Epithelial cell of esophagus (primary cell): Measurements from ENCODE around the gene CKMT1A.
"Not testable (repeated sequence)": the region's sequence is repeated elsewhere in the genome, so short reads cannot be mapped to it uniquely, and the experiment has no call there.

ENCODE experiments used
- DNase-seq: peaks from one replicate; pipeline ENCODE4 v3.0.0; 2010; ENCODE audit warnings: low read depth
- H3K4me3 ChIP-seq: 2 replicates; pipeline ENCODE4 v1.5.1; 2011; ENCODE audit warnings: mild to moderate bottlenecking, low read length, control low read depth
- TF ChIP-seq, protein P1 (sequence below): IDR thresholded peaks from 2 replicates; pipeline ENCODE4 v1.5.1; 2011; ENCODE audit warnings: low read depth, mild to moderate bottlenecking, low read length, control low read depth, inconsistent platforms; ENCODE audit not compliant: insufficient read depth; ENCODE audit errors: missing control alignments

CKMT1A gene

DNA sequence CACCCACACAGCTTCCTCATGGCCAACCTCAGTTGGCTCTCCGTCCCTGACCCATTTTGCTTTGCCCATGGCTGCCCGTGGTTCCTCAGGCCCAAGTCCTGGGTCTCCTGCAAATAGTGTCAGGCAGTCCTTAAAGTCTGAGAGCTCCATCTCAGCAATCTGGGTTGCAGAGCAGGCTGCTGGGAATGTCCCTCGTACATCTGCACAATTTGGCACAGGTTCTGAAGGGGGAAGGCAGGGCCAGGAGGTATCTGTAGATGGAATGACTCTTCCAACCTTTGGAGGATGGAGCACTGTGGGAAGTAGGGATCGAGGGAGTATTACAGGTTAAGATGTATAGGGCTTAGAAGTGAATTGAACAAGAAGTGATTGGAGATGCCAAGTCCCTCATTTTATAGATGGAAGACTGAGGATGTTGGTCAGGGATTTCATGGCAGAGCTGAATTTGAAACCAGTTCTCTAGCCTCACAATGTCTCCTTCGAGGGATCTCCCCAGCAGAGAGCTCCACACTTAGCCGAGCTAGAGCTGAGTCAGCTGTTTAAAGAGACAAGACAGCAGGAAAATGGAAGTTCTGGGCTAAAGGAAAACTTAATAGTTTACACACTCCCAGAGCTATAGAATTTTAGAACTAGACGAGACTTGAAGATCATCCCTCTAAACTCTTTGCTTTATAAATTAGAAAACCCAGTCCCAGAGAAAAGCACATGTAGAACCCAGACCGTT lies 9.2 kb downstream of the CKMT1A start:
- TF ChIP-seq, protein P1, sequence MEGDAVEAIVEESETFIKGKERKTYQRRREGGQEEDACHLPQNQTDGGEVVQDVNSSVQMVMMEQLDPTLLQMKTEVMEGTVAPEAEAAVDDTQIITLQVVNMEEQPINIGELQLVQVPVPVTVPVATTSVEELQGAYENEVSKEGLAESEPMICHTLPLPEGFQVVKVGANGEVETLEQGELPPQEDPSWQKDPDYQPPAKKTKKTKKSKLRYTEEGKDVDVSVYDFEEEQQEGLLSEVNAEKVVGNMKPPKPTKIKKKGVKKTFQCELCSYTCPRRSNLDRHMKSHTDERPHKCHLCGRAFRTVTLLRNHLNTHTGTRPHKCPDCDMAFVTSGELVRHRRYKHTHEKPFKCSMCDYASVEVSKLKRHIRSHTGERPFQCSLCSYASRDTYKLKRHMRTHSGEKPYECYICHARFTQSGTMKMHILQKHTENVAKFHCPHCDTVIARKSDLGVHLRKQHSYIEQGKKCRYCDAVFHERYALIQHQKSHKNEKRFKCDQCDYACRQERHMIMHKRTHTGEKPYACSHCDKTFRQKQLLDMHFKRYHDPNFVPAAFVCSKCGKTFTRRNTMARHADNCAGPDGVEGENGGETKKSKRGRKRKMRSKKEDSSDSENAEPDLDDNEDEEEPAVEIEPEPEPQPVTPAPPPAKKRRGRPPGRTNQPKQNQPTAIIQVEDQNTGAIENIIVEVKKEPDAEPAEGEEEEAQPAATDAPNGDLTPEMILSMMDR: no peak

DNA sequence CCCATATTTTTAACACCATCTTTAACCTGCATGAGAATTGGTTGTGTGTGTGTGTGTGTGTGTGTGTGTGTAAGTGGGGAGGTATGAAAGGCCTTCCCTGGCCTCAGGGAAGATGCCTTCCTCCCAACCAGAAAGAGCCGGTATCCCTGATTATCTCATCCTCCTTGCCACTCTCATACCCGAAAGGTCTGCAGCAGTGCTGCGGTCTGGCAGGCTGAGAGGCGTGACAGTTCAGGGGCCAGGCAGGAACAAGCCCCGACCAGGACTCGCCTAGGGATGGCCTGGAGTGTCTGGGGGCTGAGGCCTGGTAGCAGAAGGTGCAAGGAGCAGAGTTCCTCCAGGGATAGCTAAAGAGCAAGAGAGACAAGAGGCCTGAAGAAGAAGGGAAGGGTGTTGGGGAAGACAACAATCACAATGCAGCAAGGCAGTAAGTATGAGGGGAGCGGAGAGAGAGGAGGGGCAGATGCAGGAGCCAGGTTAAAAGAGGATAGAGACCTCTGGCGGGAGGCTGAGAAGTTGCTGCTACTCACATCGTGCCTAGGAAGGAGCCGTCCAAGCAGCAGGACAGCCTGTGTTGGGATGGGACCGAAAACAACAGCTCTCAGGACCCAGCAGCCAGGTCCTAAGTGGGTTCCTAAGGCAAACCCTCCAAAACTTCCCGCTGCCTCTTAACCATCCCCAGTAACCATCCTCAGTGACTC lies 16.9 kb downstream of the CKMT1A start:
- DNase-seq, H3K4me3 ChIP-seq: not testable (repeated sequence)

More for the DNA sequence above, 9.2 kb downstream of the CKMT1A start:
- no peak overlapping the region for H3K4me3 ChIP-seq
- no peak for DNase-seq

DNA sequence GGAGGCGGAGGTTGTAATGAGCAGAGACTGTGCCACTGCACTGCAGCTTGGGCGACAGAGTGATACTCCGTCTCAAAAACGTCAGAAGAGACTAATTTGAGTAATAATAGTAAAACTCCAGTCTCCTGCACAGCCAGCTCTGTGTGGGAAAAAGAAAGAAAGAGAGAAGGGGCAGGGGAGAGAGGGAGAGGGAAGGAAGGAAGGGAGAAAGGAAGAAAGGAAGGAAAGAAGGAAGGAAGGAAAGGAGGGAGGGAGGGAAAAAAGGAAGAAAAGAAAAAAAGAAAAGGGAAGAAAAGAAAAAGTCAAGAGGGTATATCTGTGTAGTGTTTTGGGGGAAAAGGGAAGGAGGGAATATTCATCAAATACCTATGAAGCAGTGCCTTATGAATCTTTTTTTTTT lies 29.5 kb downstream of the CKMT1A start:
- no peak overlapping the region for H3K4me3 ChIP-seq
- no peak for DNase-seq
- TF ChIP-seq, protein P1: no peak

DNA sequence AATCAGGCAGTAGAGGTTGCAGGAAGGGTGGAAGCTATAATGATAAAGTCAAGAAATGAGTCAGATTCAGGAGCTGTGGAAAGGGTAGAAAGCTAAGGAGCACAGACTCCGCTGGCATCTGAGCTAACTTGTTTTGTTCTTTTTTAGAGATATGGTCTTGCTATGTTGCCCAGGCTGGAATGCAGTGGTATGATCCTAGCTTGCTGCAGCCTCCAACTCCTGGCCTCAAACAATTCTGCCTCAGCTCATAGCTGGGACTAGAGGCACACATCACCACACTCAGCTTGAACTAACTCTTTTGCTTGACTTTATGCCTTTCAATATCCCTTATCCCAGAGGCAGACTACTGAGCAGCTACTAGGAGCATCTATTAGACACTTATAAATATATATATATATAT lies 32.6 kb downstream of the CKMT1A start:
- H3K4me3 ChIP-seq, DNase-seq: not testable (repeated sequence)

DNA sequence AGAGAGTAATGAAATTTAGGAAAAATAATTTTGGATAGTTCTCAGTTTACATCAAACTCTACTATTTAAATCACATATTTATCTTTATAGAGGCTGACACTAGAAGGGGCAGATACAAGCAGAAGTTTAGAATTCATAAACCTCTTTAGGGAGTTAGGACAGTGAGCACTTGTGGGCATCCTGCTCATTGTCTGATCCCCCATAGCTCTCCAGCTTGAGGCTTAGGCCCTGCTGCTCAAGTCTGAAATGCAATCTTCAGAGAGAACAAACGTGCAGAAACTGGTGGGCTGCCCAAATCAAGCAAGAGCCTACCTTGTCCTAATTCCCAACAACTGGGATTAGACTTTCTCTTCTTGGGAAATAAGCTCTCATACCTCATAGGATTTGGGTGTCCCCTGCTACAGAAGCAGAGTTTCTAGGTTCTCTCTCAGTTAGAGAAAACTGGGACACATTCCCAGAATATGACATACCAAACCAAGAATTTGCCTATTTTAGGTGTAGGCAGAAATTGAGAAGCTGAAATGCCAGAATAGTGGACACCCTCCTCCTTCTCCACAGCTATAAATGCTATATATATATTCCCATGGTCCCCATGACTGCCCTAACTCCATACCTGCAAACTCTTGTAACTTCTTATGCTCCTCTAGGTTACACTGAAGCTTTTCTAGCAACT lies 34.5 kb downstream of the CKMT1A start:
- not testable (repeated sequence) for DNase-seq, H3K4me3 ChIP-seq

DNA sequence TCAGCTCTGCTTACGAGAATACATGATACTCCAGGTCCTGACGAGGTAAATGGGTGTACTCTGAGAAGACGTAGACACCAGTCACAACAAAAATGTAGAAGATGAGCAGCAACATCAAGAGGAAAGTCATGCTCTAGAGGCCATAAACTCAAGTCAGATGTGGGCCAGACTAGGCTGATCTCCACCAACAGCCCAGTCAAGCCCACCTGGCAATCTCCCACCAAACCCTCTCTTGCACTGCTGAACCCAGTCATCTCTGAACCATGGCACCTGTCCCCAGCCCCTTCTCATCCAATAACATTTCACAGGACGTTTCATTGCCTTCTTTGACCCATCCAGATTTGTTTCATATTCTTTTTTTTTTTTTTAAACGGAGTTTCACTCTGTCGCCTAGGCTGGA lies 41.8 kb downstream of the CKMT1A start:
- H3K4me3 ChIP-seq: no peak overlapping the region
- DNase-seq: no peak
- TF ChIP-seq, protein P1: no peak

DNA sequence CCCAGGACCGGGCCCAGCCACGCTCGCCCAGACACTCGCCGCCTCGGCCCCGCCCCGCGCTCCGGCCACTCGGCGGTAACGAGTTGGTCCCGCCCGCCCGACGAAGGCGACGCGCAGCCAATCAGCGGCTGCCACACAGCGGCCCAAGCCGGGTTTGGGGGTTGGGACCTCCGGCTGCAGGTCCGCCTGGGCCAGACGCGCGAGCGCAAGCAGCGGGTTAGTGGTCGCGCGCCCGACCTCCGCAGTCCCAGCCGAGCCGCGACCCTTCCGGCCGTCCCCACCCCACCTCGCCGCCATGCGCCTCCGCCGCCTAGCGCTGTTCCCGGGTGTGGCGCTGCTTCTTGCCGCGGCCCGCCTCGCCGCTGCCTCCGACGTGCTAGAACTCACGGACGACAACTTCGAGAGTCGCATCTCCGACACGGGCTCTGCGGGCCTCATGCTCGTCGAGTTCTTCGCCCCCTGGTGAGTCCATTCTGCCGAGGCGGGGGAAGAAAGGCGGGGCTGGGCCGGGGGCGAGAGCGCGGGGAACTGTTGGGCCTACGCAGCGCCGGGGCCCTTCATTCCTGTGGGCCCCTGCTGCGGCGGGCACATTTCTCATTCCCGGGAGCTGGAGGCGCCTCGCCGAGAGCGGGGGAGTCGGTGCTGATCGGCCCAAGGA lies 52.7 kb downstream of the CKMT1A start, which contains the start of gene PDIA3:
PDIA3 (plus strand) TSS at position 194 of the 658 bp plus-strand sequence; CDS start at position 296, 102 bp downstream.
- peak; percentile 91 for DNase-seq
- H3K4me3 ChIP-seq: peak within 1 kb of the TSS; percentile 71

DNA sequence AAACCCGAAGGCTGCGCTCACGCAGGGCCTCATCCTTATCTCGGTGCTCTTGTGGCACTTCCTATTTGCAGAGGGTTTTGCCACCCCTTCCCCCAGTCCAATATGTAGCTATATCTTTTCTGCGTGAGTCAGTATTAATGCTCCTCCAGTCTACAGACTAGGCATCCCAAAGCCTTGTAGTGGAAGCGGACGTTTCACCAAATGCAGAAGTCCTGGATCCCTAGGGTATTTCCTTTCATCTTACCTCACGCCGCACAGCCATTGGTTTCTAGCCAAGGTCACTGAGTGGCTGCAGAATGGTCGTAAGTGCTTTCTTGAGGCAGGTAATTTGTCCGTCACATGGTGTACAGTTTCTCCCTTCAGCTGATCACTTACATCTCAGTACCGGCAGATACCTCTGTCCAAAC lies 53.2 kb downstream of the CKMT1A start:
- peak; percentile 39 for DNase-seq
- H3K4me3 ChIP-seq: peak overlapping the region; percentile 71

DNA sequence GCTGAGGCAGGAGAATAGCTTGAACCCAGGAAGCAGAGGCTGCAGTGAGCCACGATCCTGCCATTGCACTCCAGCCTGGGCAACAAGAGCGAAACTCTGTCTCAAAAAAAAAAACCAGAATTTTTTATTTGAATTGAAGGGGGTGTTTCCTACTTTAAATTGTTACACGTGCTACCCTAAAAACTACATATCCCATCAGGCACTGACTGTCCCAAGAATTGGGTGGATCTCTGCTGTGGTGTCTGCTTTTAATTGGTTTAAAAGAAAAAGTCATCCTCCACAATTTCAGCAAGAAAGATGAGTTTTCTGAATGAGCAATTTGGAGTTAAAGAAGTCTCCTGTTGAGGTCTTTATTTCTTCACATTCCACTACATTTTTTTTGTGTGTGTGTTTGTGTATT lies 54.7 kb downstream of the CKMT1A start:
- H3K4me3 ChIP-seq: no peak overlapping the region
- TF ChIP-seq, protein P1: no peak
- peak; percentile 27 for DNase-seq
